GM21825 (cell line): ENCODE data around the gene RPL10.
A peak's percentile ranks its signal among the peaks of the same experiment; 100 is the strongest.

ENCODE experiments used
- ATAC-seq: cut with Tn5 transposase; IDR thresholded peaks from one replicate; pipeline ENCODE4 v1.9.1; 2021; ENCODE audit warnings: mild to moderate bottlenecking, moderate library complexity; ENCODE audit not compliant: unreplicated experiment

RPL10 gene

GRCh38 chrX:154360155-154360713, 37.9 kb upstream of the RPL10 start:
- ATAC-seq = no peak

DNA sequence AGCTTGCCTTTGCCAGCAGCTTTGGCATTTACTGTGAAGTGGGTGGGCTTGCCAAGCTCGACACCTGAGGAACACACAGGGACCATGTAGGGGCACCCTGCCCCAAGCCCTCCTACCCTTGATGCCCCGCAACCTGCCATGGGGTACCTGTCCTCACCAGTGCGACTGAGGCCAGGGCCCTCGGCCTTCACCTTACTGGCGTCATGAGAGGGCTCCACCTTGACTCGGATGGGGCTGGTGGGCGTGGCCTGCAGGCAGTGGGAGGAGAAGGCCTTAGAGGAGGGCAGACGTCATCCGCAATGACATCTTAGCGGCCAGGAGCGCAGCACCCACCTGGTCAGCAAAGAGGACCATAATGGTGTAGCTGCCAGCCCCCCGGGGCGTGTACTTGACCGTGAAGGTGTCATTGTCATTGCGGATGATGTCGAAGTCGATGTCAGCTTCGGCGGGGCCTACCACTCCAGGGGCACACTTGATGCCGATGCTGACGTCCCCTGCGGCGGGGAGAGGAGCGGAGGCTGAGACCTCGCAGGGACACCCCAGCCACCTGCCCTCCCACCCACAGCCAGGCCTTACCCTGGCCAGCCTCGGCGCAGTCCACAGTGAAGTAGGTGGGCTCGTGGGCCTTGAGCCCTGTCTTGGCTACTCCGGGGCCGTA, 36.0 kb upstream of the RPL10 start:
- ATAC-seq = no peak

GRCh38 chrX:154363706-154364439, 34.3 kb upstream of the RPL10 start:
- no peak for ATAC-seq

DNA sequence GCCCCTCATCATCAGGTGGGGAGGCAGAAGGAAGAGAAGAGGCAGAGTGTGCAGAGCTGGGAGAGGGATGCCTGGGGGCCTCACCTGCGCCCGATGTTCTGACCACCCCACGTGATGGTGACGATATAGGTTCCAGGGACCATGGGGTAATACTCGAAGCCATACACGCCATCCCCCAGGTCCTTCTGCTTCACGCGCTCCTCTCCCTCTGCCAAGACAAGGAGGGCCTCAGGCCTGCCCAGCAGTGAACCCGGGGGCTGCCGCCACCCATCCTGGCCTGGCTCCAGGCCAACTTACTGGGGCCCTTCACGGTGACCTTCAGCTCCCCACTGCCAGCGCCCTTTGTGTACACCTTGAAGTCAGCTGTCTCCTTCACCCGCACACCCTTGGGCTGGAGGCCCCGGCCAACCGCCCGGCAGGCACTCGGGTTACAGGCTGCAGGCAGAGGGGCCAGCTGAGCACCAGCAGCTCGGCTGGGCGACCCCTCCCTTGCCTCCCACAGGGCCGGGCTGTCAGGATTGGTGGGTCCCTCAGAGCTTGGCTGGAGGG, 33.1 kb upstream of the RPL10 start:
- ATAC-seq = no peak

- ATAC-seq = no peak
Measured at GRCh38 chrX:154365997-154366665, 32.0 kb upstream of the RPL10 start.

GRCh38 chrX:154366666-154367055, 31.5 kb upstream of the RPL10 start:
- no peak for ATAC-seq

DNA sequence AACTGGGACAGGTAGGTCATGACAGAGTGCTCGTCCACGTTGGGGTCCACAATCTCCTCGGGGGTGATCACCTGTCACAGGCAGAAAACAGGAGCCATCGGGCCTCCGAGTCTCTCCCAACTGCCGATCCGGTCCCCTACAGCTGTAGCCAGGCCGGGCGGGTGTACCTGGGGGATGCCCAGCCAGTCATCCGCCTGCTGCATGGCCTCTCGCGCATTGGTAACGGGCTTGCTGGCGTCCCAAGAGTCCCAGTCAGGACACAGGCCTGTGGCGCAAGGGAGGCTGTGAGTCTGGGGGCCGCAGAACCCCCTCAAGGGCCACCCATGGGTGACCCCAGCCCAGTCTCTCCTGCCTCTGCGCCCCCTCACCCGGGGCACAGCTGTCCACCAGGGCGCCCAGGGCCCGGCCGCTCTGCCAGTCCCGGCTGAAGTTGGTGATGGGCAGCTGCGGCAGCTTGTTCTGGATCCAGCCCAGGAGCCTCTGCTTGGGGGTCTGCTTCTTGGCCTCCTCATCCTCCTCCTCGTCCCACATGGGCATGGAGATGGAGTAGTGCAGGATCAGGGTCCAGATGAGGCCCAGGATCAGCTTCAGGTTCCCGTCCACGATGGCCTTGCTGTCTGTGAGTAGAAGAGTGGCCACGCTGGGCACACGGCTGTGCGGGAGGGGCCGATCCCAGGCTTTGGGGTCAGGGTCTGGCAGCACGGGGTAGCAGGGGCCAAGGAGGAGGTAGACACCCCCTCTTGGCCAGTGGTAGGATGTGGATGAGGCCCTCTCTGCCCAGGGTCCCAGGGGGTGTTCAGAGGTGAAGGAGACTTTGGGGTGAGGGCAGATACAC, 30.5 kb upstream of the RPL10 start:
- ATAC-seq = no peak

DNA sequence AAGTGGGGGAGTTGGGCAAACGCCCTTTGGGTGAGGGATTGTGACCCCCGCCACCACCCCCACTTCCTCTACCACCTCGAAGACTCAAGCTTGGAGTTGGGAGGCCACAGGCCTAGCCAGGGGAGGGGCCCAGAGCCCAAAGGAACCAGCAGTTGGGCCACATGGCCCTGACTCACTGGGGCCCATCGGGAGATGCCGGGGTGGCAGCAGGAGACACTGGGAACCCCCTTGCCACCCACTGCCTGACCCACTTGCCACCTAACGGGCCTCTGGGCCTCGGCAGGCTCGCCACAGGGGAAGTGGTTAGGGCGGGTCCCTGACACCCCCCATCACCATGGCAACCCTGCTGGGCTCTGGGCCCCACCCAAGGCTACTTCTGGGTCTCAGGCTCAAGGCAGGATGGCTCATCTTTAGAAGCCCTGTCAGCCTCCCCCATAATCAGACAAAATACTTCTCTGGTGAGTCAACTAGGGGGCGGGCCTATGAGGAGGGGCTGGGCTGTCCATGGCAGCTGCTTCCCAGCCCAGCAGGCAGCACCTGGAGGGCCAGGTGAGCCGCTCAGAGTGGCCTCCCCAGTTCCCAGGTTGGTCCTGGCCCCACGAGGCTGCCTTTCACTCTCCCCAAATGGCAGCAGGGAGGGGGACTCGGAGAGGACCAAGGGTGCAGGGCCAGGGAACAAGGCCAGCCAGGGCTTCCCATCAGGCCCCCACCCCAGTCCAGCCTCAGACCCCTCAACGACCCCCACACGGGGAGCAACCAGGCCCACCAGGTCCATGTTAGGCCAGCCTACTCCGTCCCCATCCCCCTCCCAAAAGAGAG, 29.3 kb upstream of the RPL10 start:
- peak; percentile 30 for ATAC-seq

DNA sequence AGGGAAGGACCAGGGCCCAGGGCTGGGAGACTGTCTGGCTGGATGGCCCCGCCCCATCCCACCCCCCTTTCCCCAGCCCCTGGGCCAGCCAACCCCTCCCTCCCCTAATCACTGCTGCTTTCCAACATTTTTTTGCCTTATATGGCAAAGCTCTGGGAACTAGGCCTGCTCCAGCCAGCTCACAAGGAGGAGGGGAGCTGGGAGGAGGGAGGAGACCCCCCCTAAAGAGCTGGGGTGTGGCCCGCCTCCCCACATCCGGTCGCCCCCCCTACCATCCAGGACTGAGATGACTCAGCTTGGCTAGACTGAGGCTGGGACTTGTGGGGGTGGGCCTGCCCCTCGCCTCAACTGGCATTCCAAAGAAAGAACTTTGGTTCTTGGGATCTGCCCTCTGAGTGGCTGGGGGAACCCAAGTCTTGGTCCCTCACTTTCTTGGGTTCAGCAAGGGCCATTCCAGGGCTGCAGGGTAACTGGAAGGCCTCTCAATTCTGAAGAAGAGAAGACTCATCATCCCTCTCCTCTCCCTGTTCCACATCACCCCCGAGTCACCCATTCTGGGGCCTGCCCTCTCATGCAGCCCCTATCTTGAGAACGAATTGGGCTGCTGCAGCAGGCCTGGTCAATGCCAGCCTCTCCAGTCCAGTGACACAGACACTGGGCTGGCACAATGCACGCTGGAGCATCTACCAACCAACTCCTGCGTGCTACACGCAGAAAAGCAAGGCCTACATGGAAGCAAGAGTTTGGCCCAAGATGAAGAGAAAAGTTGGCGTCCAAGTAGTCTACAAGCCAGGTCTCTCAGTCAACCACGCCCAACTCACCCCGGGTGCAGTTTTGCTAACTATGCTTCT, 28.5 kb upstream of the RPL10 start:
- no peak for ATAC-seq

- no peak for ATAC-seq
Measured at GRCh38 chrX:154370300-154371016, 27.7 kb upstream of the RPL10 start.

- peak; percentile 57 for ATAC-seq
Measured at GRCh38 chrX:154371017-154371788, 27.0 kb upstream of the RPL10 start.

GRCh38 chrX:154371789-154372300, 26.3 kb upstream of the RPL10 start:
- ATAC-seq = no peak

GRCh38 chrX:154372612-154373022, 25.6 kb upstream of the RPL10 start:
- ATAC-seq = no peak

DNA sequence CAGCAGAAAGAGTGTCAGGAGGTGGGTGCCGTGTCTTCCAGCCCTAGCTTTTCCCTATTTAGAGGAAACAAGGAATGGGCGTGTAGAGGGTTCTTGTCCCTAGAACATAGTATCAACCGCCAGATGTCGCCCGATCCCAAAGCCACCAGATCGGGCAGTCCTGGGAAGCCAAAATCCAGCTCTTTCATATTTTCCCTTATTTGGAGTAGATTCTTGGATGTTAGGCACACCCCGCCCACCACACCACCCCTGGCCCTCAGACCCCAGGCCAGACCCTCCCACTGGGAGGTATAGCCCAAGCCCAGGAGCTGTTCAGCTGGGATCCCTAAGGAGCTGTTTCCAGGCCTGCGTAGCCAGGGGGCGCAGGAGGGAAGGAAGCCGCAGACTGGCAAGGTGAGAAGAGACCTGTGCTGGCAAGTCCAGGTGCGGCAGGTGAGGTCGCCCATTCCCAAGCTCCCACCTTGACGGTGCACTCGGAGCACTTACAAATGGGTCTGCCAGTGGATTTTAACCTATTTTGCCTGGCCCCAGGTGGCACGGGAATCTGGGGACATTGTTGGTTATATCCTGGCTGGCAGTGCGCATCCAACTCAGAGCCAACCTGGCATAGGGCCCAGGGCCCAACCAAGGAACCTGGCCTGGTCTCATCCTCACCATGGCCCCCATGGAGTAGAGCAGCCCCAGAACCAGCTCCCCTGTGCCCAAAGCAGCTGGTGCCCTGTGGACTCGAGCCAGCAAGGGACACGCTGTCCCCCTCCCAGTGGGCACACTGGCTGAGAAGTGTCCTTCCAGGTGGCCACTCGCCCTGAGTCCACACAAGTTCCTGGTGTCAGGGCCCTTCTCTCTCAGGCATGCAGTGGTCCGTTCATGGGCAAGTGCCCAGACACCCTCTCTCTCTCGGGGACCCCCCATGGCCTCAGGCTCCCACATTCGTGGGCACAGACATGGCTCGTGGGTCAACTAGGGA, 24.6 kb upstream of the RPL10 start:
- ATAC-seq = no peak

GRCh38 chrX:154374313-154375155, 23.6 kb upstream of the RPL10 start, which contains the start of gene FLNA:
Gene FLNA, minus strand, starts transcription at chrX:154374634. Its CDS starts 3,389 bp downstream, at chrX:154371245.
- no peak for ATAC-seq
